ENCODE results near the gene SLC27A2.
A peak's percentile ranks its signal among the peaks of the same experiment; 100 is the strongest.
"Not testable (repeated sequence)": the region's sequence is repeated elsewhere in the genome, so short reads cannot be mapped to it uniquely, and the experiment has no call there.

Gene SLC27A2

DNA sequence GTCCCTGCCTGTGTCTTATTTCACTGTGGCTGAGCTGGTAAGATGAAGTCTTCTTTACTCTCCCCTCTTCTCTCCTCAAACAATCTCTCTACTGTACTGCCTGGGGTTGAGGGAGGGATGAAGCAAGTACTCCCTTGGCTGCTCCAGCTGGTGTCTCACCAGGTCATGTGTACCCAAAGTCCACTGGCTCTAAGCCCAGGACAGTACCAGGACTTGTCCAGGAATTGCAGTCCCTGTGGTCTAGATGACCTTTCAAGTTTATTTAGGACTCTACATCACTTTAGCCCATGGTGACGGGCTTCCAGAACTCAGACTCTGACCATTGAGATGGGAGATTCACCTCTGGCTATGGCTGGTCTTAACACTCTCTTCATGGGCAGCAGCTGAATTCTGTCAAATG lies 17.5 kb upstream of the SLC27A2 start:
- no peak for DNase-seq

DNA sequence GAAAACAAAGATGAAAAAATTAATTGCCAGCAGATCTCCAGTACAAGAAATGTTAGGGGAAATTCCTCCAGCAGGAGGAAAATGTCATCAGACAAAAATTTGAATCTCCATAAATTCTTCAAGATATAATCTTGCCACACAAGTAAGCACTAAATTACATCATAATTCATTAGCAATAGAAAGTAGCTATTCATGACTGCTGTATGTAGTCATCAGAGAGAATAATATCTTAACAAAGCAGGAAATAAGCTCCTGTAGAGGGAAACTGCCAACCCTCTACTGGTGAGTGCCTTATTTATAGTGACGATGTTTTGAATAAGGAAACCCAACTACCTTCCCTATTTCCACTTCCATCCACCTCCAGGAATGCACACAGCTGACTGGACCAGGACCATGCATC lies 15.8 kb upstream of the SLC27A2 start:
- DNase-seq, result no peak

DNA sequence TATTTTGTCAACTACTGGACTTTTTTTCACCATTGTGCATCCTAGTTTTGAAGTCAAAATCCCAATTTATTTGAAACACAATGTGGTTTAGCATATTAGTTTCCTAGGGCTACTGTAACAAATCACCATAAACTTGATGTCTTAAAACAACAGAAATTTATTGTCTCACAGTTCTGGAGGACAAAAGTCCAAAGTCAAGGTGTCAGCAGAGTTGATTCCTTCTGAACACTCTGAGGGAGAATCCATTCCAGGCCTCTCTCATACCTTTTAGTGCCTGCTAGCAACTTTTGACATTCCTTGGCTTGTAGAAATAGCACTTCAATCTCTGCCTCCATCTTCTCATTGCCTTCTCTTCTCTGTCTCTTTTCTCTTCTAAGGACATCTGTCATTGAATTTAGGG lies 14.9 kb upstream of the SLC27A2 start:
- no peak for DNase-seq

DNA sequence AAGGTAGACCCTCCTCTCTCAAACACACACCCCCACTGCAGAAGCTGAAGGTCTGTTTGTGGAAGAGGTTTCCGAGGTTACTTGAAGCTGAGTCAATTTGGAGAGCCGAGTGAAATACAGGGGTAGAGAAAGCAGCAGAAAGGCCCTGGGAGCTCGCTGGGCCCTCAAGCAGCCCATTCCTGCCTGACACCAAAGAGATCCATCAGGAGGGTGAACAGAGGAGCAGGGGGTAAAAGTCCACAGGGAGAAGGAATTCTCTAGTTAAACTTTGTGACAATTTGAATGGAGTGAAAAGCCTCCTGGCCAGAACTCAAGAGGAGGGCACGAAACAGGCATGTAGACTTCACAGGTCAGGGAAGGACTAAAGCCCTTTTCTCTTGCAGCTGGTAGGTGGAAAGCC lies 13.6 kb upstream of the SLC27A2 start:
- DNase-seq, result no peak

DNA sequence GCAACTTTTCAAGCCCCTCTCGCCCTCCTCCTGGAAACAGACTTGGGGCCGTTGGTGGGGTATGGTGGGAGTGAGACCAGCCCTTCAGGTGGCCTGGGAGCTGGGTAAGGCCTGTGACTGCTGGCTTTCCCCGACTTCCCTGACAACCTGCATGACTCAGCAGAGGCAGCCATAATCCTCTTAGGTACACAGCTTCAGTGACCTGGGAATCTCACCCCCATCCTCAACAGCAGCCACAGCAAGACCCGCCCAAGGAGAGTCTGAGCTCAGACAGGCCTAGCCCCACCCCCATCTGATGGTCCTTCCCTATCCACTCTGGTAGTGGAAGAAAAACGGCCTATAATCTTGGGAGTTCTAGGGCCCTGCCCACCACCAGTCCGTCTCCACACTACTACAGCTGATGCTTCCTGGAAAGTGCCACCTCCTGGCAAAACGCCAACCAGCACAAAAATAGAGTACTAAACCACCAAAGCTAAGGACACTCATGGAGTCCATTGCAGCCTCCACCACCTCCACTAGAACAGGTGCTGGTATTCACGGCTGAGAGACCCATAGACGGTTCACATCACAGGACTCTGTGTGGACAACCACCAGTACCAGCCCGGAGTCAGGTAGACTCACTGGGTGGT lies 13.1 kb upstream of the SLC27A2 start:
- DNase-seq, result no peak

DNA sequence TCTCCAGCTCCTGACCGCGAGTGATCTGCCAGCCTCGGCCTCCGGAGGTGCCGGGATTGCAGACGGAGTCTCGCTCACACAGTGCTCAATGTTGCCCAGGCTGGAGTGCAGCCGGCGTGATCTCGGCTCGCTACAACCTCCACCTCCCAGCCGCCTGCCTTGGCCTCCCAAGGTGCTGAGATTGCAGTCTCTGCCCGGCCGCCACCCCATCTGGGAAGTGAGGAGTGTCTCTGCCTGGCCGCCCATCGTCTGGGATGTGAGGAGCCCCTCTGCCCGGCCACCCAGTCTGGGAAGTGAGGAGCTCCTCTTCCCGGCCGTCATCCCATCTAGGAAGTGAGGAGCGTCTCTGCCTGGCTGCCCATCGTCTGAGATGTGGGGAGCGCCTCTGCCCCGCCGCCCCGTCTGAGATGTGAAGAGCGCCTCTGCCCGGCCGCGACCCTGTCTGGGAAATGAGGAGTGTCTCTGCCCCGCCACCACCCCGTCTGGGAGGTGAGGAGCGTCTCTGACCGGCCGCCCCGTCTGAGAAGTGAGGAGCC lies 9.6 kb upstream of the SLC27A2 start:
- not testable (repeated sequence) for DNase-seq

DNA sequence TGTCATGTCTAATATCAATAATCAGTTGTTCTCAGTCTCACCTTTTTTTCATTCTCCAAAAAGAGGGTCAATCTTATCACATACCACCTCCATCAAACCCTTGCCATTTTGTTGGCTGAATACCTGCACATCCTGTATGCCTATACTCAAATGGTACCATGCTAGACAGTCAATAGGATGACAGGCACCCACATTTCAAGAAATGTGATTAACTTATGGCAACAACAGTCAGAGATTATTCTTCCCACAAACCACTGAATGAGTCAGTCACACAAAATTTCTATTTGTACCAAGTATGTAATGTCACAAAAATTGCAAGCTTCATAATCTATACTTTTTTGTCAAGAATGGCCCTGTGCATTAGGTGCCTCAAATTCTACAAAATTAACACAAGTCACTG lies 5.1 kb upstream of the SLC27A2 start:
- DNase-seq, result no peak

DNA sequence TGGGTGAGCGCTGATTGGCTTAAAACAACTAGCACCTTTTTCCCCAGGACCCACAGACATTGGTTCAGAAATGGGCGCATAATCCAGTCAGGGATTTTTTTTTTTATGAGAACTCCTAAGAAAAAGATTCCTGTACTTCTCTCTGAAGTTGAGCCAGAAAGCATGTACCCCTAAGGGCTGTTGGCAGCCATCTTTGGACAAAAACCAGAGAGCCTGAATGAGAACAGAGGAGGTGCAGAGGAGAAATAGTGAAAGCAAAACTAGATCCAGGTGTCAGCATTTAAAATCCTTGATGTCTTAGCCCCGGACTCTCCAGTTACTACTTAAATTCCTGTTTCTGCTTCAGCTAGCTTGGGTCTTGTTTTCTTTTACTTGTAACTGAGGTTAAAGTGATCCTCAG lies 1.9 kb upstream of the SLC27A2 start:
- DNase-seq, result no peak

DNA sequence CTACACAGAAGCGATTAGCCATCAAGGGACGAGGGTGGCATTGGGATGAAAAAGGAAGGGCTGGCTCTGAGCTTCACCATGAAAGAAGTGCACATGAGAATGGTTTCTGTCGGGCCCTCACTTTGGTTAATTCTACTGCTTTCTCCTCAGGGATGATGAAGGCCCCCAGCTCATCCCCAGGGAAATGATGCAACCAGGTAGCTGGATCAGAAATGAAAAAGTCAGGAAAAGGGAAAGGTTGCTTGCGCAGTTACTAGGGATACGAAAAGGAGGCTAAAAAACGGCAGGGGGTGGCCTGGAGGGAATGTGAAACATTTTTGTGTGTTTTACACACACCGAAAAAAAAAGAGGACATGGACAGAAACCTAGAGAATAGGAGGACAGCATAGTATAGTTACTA lies 1.4 kb upstream of the SLC27A2 start:
- no peak for DNase-seq

DNA sequence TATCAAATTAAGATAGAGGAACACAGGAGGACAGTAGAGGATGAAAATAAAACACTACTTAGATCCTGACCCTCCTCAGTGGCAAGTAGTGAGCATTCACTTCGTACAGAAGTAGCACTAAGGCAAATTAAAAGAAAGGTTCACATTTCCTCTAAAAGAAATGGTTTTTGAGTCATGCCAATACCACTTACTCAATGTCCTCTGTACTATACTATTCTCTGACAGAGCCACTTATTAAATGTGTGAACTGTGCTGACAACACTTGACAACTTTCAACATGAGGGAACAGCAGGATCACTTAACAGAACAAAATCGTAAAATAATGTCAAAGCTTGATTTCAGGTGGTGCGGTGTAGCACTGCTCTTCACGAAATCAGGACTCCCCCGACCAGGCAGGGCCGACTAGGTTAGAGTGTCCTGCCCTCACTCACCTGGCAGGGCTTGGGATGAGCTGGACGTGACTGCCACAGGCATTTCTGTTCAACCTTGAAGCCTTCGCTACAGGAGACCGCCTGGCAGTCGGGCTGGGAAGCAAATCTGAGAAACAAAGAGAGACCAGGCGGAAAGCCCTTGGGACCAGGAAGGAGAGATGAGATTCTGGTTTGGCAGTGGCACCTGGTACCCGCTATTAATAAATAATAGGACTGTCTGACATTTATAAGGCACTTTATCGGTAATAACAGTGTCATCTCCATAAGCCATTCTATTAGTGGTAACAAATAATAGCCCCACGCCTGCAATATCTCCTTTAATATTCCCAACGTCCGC lies 611 bp upstream of the SLC27A2 start:
- DNase-seq, result no peak

DNA sequence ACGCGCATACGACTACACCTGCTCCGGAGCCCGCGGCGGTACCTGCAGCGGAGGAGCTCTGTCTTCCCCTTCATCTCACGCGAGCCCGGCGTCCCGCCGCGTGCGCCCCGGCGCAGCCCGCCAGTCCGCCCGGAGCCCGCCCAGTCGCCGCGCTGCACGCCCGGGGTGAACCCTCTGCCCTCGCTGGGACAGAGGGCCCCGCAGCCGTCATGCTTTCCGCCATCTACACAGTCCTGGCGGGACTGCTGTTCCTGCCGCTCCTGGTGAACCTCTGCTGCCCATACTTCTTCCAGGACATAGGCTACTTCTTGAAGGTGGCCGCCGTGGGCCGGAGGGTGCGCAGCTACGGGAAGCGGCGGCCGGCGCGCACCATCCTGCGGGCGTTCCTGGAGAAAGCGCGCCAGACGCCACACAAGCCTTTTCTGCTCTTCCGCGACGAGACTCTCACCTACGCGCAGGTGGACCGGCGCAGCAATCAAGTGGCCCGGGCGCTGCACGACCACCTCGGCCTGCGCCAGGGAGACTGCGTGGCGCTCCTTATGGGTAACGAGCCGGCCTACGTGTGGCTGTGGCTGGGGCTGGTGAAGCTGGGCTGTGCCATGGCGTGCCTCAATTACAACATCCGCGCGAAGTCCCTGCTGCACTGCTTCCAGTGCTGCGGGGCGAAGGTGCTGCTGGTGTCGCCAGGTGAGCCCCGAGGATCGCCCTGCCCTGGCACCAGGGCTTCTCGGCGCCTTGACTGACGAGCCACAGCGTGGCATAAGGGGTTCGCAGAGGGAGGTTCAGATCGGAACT lies 420 bp downstream of the SLC27A2 start:
- peak; percentile 44 for DNase-seq

DNA sequence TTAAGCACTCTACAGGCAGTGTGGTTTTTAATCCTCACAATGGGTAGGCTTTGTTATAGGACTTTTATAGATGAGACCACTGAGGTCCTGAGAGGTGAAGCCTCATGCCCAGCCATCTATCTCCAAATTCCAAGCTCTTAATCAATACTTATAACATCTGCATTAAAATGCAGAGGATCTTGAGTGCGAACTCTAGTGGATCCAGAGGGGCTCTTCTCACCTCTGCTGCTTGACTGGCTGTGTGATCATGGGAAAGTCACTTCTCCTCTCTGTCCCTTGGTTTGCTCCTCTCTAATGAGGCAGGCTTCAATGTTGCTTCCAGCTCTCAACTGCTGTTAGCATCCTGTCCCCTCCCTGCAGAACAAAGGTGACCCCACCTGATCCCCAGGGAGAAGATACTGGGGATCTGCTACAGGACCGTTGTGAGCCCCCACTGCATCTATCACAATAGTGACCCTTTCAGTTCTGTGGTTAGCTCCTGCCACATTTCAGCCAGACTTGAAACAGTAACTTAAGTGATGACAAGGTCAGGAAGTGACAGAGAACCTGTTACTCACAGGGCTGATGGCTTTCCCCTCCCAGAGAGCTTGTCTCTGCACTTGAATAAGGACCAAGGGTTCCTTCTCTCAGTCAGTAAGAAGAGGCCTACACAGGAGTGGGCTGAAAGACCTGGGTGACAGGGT lies 1.3 kb downstream of the SLC27A2 start:
- DNase-seq, result no peak

DNA sequence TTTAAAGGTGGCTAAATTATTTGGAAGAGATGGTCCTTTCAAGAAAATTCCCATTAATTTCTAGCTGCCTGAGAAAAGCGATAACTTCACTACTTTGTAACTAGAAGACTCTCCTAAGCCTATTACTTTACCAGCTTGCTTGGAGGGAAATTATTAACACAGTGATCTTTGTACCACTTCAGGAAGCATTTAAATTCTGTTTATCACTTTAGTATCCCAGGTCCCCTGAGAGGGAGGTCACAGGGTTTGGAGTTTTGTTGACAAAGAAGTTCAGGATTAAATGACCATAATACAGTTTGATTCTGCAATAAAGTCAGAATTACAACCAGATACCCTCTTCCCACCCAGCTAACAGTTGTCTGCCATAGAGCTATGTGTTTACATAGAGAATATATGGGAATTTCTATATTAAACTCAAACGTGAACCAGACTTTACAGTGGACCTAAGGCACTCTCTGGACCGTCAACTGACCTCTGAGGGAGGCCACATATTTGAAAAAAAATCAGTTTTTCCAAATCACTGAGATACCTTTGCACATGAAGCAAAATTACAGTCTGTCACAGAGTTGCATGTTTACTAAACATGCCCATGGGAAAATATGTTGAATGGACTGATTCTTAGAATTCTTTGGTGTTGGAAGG lies 3.0 kb downstream of the SLC27A2 start:
- DNase-seq, result no peak

DNA sequence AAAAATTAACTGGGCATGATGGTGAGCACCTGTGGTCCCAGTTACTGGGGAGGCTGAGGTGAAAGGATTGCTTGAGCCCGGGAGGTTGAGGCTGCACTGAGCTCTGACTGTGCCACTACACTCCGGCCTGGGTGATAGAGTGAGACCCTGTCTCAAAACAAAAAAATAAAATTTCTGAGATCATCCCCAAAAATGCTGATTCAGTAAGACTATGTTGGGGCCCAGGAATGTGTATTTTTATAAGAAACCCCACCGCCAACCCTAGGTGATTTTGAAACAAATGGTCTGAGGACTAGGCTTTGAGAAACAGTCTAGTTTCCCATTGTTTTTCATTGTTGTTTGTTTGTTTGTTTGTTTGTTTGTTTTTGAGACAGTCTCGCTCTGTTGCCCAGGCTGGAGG lies 4.1 kb downstream of the SLC27A2 start:
- DNase-seq, result no peak

DNA sequence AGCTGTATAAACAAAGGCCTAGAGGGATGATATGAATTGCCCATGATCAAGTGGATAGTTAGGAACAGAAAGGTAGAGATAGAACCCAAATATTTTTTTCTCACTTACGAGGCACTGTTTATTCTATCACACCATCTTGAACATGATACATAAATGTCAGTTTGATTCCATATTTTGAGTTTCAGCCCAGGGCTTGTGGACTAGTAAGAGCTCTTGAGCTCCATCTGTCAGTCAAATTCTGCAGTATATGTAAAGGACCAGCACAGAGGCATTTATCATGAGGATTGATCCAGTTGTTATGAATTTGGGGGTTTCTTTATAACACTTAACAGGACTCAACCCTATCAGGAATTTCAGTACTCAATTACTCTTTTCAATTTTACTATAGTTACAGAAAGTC lies 4.8 kb downstream of the SLC27A2 start:
- DNase-seq, result no peak

DNA sequence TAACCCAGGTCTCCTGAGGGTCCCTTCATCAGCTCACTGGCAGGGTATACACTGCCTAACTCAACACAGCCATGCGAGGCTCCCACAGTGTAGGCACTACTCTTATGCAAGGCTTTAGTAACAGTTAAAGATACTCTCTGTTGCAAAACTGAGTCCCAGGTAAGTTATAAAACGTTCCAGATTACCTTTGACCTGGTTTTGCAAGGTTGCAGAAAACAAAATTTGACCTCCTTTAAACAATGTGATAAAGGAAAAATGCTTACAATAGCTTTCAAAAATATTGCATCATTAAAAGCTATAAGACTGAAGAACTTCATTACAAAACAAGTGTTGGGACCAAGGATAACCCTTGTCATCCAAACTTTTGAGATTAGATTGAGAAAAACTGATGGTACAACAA lies 5.5 kb downstream of the SLC27A2 start:
- DNase-seq, result no peak

DNA sequence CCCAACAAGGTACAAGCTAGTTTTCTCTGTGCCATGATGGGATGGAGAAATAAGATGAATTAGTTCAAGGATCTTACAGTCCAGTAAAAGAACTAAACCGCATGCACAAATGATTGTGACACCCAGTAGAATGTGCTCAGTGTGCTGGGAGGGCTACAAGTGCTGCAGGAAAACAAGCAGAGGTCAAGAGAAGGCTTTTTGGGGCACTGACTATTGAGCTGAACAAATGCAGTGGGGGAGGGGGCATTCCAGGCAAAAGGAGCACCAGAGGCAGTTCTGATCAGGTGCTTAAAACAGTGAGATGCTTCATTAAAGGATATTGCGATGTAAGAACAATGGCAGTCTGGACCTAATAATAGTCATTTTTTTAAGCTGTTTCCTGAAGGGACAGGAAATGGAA lies 6.0 kb downstream of the SLC27A2 start:
- no peak for DNase-seq

DNA sequence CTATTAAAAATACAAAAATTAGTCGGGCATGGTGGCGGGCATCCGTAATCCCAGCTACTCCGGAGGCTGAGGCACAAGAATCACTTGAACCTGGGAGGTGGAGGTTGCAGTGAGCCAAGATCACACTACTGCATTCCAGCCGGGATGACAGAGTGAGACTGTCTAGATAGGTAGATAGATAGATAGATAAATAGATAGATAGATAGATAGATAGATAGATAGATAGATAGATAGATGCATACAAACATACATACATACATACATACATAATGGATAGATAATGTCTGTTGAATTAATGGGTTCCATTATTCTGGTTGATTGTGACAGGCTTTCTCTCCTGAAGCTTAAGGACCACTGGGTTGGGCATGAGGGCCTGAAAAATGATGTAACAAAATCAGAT lies 6.8 kb downstream of the SLC27A2 start:
- not testable (repeated sequence) for DNase-seq

DNA sequence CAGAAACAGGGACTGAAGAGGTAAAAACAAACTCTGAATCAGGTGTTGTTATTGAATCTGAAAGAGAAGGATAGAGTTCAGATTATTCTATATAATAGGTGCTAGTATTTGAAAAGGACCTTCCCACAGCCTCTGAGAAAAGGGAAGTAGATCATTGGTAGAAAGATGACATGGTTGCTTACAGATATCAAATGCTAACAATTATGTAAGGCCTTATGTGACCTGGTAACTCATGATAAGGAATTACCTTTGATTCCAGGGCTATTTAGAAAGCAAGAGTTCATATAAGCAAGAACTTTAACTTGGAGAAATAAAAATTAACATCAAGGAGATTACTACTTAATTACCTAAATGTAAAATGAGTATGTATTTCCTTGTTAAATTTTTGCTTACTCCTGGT lies 7.6 kb downstream of the SLC27A2 start:
- DNase-seq, result no peak

DNA sequence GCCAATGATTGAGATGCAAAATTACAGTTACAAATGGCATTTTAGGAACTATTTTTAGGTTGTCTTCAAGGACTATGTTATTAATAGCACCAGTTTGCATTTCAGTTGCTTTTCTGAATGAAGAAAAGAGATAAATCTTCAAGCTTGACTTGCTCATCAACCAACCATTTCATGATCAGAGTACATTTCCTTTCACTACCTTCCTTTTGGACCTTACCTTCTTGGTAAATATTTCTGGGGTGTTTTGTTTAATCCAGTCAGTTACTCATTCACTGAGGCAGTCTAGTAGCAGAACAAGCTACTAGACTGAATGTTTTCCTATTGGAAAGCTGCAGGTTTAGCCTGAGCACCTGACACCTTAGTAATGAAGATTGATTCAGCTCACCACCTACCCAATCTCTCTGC lies 8.2 kb downstream of the SLC27A2 start:
- no peak for DNase-seq

DNA sequence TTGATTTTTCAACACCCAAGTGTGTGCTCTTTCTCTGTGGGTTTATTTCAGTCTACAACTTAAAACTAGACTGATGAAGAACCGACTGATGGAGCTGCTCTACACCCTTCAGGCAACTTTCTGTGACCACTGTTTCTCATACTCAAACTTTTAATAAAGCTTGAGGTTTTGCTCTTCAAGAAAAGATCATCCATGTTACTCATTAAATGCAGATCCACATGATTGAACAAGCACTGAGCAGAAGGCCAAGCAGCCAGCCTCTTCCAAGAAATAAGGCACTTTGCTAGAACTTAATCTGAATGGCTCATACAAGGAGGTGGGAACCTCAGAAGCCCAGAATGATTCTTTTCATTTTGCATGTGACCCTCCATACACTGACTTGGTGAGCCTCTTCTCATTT lies 8.7 kb downstream of the SLC27A2 start:
- no peak for DNase-seq

DNA sequence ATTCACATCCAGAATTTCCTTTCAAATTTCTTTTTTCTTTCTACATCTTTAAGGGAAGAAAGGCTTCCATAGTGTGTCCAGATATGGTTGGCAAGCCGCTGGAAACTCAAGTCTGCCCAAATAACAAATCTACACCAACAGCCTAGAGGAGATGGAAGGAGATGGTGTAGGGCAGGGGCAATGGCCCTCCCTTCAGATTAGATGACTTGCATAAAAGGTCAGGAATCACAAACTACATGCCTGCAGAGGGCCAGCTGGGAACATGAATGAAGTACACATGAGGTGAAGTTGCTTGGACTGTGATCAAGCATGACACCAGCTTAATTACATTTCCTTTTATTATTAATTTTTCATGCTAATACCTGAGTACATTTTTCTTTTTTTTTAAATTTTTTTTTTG lies 10.2 kb downstream of the SLC27A2 start:
- DNase-seq, result no peak
